Endothelial cell of umbilical vein (primary cell): ENCODE data around the gene PCGF3. TPM values are rescaled to one million over a fixed set of nuclear protein-coding genes. Genes with fewer than 3 reads are reported as not detected.

Experiments used
- BruUV-seq: library from RNA; stranded (reverse); fragments of 400-500 nt; replicated peaks from 2 replicates; lab custom pipeline; 2021; lab: Mats Ljungman, UMichigan
- CTCF ChIA-PET: fragments of 300-600, 350-600 bp; sonication (Branson Sonifier 250); formaldehyde crosslinking; loops from one replicate; lab custom pipeline; 2021; ENCODE audit warnings: antibody characterized with exemption, inconsistent platforms; lab: Charles Lee
- POLR2A ChIA-PET: fragments of 300-600, 350-600 bp; sonication (Branson Sonifier 250); formaldehyde crosslinking; loops from one replicate; lab custom pipeline; 2021; ENCODE audit warnings: antibody characterized with exemption, inconsistent platforms; lab: Charles Lee
- DNase-seq: peaks from one replicate; pipeline ENCODE4 v3.0.0-alpha.2; 2011; ENCODE audit warnings: low read depth, low spot score
- FAIRE-seq: peaks from 2 replicates; lab custom pipeline; 2011; peaks lifted over from hg19 to GRCh38; lab: Jason Lieb, UNC
- H2AFZ ChIP-seq: 2 replicates; pipeline ENCODE4 v1.6.0; 2012; ENCODE audit warnings: low read depth, low read length, control low read depth, inconsistent platforms
- H3K27ac ChIP-seq: 2 replicates; pipeline ENCODE4 v1.5.1; 2011; ENCODE audit warnings: low read depth, mild to moderate bottlenecking, control low read depth, low read length, moderate library complexity; ENCODE audit not compliant: insufficient read depth
- H3K27me3 ChIP-seq, 2 experiments: 2 replicates each; pipeline versions ENCODE4 v1.6.0 to v1.6.1; 2011; ENCODE audit warnings: low read length in 2 of 2, mixed read lengths in 1 of 2; ENCODE audit not compliant: control insufficient read depth in 2 of 2, insufficient read depth in 2 of 2
- H3K36me3 ChIP-seq, 2 experiments: 2 replicates in 1 of 2; 3 replicates in 1 of 2; pipeline ENCODE4 v1.5.1; 2011; ENCODE audit warnings: low read length in 2 of 2, mild to moderate bottlenecking in 1 of 2, moderate library complexity in 1 of 2; ENCODE audit not compliant: control insufficient read depth in 2 of 2, insufficient read depth in 2 of 2; ENCODE audit errors: extremely low read depth in 1 of 2
- H3K4me1 ChIP-seq: 3 replicates; pipeline ENCODE4 v1.5.1; 2011; ENCODE audit warnings: mild to moderate bottlenecking, low read length; ENCODE audit not compliant: control insufficient read depth, insufficient read depth; ENCODE audit errors: extremely low read depth
- H3K4me2 ChIP-seq: 2 replicates; pipeline ENCODE4 v1.6.1; 2011; ENCODE audit warnings: low read length, control low read depth, mixed read lengths; ENCODE audit not compliant: insufficient read depth
- H3K4me3 ChIP-seq, 3 experiments: fragments of 200-600 bp in 1 of 3; sonication (generic), shearing (Covaris generic) in 1 of 3; replicated peaks in 1 of 3; 2 replicates each; pipeline ENCODE4 v1.5.1; 2011 to 2016; ENCODE audit warnings: control low read depth in 3 of 3, low read length in 3 of 3, mild to moderate bottlenecking in 2 of 3, inconsistent platforms in 1 of 3, low read depth in 1 of 3, moderate library complexity in 1 of 3; ENCODE audit not compliant: insufficient read depth in 1 of 3
- H3K79me2 ChIP-seq: 2 replicates; pipeline ENCODE4 v1.6.0; 2012; ENCODE audit warnings: low read length, inconsistent platforms; ENCODE audit not compliant: control insufficient read depth, insufficient read depth
- H3K9ac ChIP-seq: replicated peaks from 2 replicates; pipeline ENCODE3; 2011; ENCODE audit warnings: low read length, control low read depth; ENCODE audit not compliant: insufficient read depth; ENCODE audit errors: extremely low read depth
- H3K9me1 ChIP-seq: replicated peaks from 3 replicates; pipeline ENCODE4 v1.6.0; 2011; ENCODE audit warnings: mild to moderate bottlenecking, low read length; ENCODE audit not compliant: control insufficient read depth, insufficient read depth; ENCODE audit errors: extremely low read depth
- H3K9me3 ChIP-seq: replicated peaks from 2 replicates; pipeline ENCODE4 v1.5.1; 2012; ENCODE audit warnings: low read length, inconsistent platforms; ENCODE audit not compliant: control insufficient read depth, insufficient read depth
- H4K20me1 ChIP-seq: replicated peaks from 2 replicates; pipeline ENCODE3; 2011; ENCODE audit warnings: mild to moderate bottlenecking, low read length; ENCODE audit not compliant: control insufficient read depth, insufficient read depth; ENCODE audit errors: extremely low read depth
- EZH2 ChIP-seq: IDR thresholded peaks from 2 replicates; pipeline ENCODE4 v1.6.1; 2012; ENCODE audit warnings: borderline replicate concordance, low read depth, mild to moderate bottlenecking, moderate library complexity, low read length, inconsistent platforms; ENCODE audit not compliant: severe bottlenecking
- FOS ChIP-seq: IDR thresholded peaks from 2 replicates; pipeline ENCODE4 v1.6.1; 2011; ENCODE audit warnings: mild to moderate bottlenecking, low read length, moderate library complexity, borderline replicate concordance; ENCODE audit not compliant: insufficient read depth
- GATA2 ChIP-seq: IDR thresholded peaks from 2 replicates; pipeline ENCODE4 v1.7.0; 2011; ENCODE audit warnings: low read depth, mild to moderate bottlenecking, moderate library complexity, mixed read lengths, low read length; ENCODE audit not compliant: insufficient read length, insufficient read depth
- JUN ChIP-seq: IDR thresholded peaks from 2 replicates; pipeline ENCODE4 v1.6.1; 2011; ENCODE audit warnings: borderline replicate concordance, low read depth; ENCODE audit not compliant: insufficient read length, insufficient read depth
- MYC ChIP-seq: IDR thresholded peaks from one replicate; pipeline ENCODE4 v1.6.1; 2011; ENCODE audit warnings: mild to moderate bottlenecking, low read depth, low read length
- POLR2A ChIP-seq: IDR thresholded peaks from 2 replicates; pipeline ENCODE4 v1.6.1; 2012; ENCODE audit warnings: low read depth, mild to moderate bottlenecking, control low read depth, low read length
- POLR2AphosphoS5 ChIP-seq: IDR thresholded peaks from 2 replicates; pipeline ENCODE4 v1.6.1; 2012; ENCODE audit warnings: low read depth, mild to moderate bottlenecking, control low read depth, low read length, moderate library complexity; ENCODE audit not compliant: insufficient read depth
- dilution Hi-C: fragments of 300-500 bp; cut with MboI; formaldehyde crosslinking; loops from one replicate; pipeline ENCODE4 v1.15.0; 2019; ENCODE audit warnings: low sequenced_read_pairs; ENCODE audit not compliant: extremely low pct_ligation_motif_present
- intact Hi-C: fragments of 100-400 bp; cut with micrococcal nuclease; formaldehyde crosslinking; loops from one replicate; pipeline ENCODE4 v1.10.0; 2022
- polyA plus RNA-seq, 4 experiments: library from polyadenylated mRNA; depleted of rRNA in 3 of 4; stranded (reverse) in 3 of 4; unstranded in 1 of 4; fragments of >200 nt; gene quantifications; 2 replicates each; pipeline versions ENCODE4 v1.2.1 to v1.2.3, GENCODE V29; 2011 to 2012; ENCODE audit warnings: missing spikeins in 1 of 4
- total RNA-seq: library from RNA; stranded (reverse); gene quantifications from 2 replicates; pipeline ENCODE4 v1.2.3, GENCODE V29; 2021
- TF ChIP-seq, protein P1 (sequence below): IDR thresholded peaks from 2 replicates; pipeline ENCODE4 v1.6.1; 2011; ENCODE audit not compliant: insufficient read depth, insufficient read length
- TF ChIP-seq, protein P2 (sequence below), 2 donors: IDR thresholded peaks; 1 replicate in 1 of 2; 2 replicates in 1 of 2; pipeline ENCODE4 v1.5.1; 2011; ENCODE audit warnings: low read length in 2 of 2, mild to moderate bottlenecking in 2 of 2, moderate library complexity in 2 of 2, control low read depth in 1 of 2, inconsistent platforms in 1 of 2, low read depth in 1 of 2; ENCODE audit not compliant: insufficient read depth in 1 of 2; ENCODE audit errors: extremely low read depth in 1 of 2

PCGF3 gene
- total and polyA plus RNA-seq, 2 donors (not counting 3 experiments of a cell fraction or from before 2014, with no cell fraction given) = 70.2 to 91.8 TPM

DNA sequence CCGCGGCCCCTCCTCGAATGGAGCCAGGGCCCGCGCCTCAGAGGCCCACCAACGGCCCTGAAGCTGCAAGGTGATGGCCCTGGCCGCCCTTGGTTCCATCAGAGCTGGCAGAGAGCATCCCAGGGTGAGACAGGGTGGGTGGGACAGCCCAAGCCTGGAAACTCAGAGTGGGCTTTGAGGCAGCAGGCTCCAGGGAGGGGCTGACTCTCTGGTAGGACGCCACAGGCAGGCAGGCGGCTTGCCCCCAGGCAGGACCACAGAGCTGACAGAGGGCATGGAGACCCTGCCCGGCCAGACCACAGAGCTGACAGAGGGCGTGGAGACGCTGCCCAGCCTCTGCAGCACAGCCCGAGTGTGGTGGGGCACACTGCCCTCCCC is 26.5 kb upstream of the PCGF3 start:
- Histone ChIP-seq H3K9ac (no peak overlapping the region), H3K27ac (no peak overlapping the region), H3K4me2 (no peak overlapping the region), H3K9me3 (no peaks in the 10 kb centered on the region), H3K4me1 (peaks cover 9% of the 10 kb centered on the region), H4K20me1 (no peaks in the 10 kb centered on the region), H2AFZ (no peak overlapping the region), H3K27me3 (no peaks in the 10 kb centered on the region), H3K9me1 (no peaks in the 10 kb centered on the region), H3K36me3 (no peaks in the 10 kb centered on the region), H3K4me3 (no peak overlapping the region), H3K79me2 (peaks cover 4% of the 10 kb centered on the region)
- ChIA-PET POLR2A (no interaction called here), CTCF (no interaction called here)
- intact Hi-C loops (loop anchor here (10.0 kb wide), 2 partner anchors 204 to 344 kb away; partner anchors contain the start of gene ZNF141), dilution Hi-C loops (no loop called here)
- DNase-seq (no peak), FAIRE-seq (no peak)
- no TSS peak for BruUV-seq
- TF ChIP-seq FOS = no peak
- TF ChIP-seq, protein P1, sequence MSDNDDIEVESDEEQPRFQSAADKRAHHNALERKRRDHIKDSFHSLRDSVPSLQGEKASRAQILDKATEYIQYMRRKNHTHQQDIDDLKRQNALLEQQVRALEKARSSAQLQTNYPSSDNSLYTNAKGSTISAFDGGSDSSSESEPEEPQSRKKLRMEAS = no peak
- no peak for TF ChIP-seq POLR2A
- TF ChIP-seq EZH2 = no peak
- TF ChIP-seq JUN = no peak

DNA sequence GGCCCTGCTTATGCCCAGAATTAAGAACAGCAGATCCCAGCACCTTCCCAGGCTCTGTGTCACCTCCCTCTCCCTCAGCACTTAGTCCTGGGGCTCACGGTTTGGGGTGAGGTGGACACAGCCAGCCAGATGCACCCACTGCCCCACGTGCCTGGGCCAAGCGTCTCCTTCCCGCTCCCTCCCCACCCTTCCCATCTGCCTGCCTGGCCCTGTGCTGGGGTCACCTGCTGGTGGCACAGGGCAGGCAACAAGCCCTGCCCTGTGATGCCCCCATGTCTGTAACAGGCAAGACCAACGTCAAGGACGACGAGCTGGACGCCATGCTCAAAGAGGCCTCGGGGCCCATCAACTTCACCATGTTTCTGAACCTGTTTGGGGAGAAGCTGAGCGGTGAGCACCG is 26.0 kb upstream of the PCGF3 start:
- H3K79me2 ChIP-seq = peaks cover 4% of the 10 kb centered on the region
- intact Hi-C loops (loop anchor here (10.0 kb wide), 2 partner anchors 205 to 345 kb away; partner anchors contain the start of gene ZNF141), dilution Hi-C loops (no loop called here)
- H2AFZ ChIP-seq = no peak overlapping the region
- TF ChIP-seq POLR2A (no peak), JUN (no peak), EZH2 (no peak), MYC (no peak), GATA2 (no peak), POLR2AphosphoS5 (no peak), FOS (no peak)
- TF ChIP-seq, protein P1 = no peak
- TF ChIP-seq, protein P2, sequence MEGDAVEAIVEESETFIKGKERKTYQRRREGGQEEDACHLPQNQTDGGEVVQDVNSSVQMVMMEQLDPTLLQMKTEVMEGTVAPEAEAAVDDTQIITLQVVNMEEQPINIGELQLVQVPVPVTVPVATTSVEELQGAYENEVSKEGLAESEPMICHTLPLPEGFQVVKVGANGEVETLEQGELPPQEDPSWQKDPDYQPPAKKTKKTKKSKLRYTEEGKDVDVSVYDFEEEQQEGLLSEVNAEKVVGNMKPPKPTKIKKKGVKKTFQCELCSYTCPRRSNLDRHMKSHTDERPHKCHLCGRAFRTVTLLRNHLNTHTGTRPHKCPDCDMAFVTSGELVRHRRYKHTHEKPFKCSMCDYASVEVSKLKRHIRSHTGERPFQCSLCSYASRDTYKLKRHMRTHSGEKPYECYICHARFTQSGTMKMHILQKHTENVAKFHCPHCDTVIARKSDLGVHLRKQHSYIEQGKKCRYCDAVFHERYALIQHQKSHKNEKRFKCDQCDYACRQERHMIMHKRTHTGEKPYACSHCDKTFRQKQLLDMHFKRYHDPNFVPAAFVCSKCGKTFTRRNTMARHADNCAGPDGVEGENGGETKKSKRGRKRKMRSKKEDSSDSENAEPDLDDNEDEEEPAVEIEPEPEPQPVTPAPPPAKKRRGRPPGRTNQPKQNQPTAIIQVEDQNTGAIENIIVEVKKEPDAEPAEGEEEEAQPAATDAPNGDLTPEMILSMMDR (IDR thresholded peaks at IDR 0.05; ENCODE audit: extremely low read depth in 1 of 2, insufficient read depth in 1 of 2, low read depth in 1 of 2, low read length in 2 of 2) = no peak
- DNase-seq (no peak), FAIRE-seq (no peak)
- no peak overlapping the region for H3K4me3 ChIP-seq
- H3K36me3 ChIP-seq = no peaks in the 10 kb centered on the region
- H4K20me1 ChIP-seq = no peaks in the 10 kb centered on the region
- H3K4me1 ChIP-seq = peaks cover 9% of the 10 kb centered on the region
- H3K27me3 ChIP-seq = no peaks in the 10 kb centered on the region
- BruUV-seq = no TSS peak
- H3K9ac ChIP-seq = no peak overlapping the region
- H3K9me1 ChIP-seq = no peaks in the 10 kb centered on the region
- ChIA-PET CTCF (no interaction called here), POLR2A (no interaction called here)
- no peak overlapping the region for H3K27ac ChIP-seq
- no peak overlapping the region for H3K4me2 ChIP-seq
- no peaks in the 10 kb centered on the region for H3K9me3 ChIP-seq
